GM12865 (cell line): ENCODE results near the gene TMEM9B.
A peak's percentile ranks its signal among the peaks of the same experiment; 100 is the strongest.
"Not testable (repeated sequence)": the region's sequence is repeated elsewhere in the genome, so short reads cannot be mapped to it uniquely, and the experiment has no call there.

Source experiments
- DNase-seq: peaks from one replicate; pipeline ENCODE4 v3.0.0; 2010; ENCODE audit warnings: low read depth
- H3K4me3 ChIP-seq: 2 replicates; pipeline ENCODE4 v1.5.1; 2011; ENCODE audit warnings: mild to moderate bottlenecking, low read depth, low read length, control low read depth
- CTCF ChIP-seq: IDR thresholded peaks from 2 replicates; pipeline ENCODE4 v1.5.1; 2011; ENCODE audit warnings: low read length, control low read depth, low read depth, inconsistent platforms; ENCODE audit not compliant: insufficient read depth; ENCODE audit errors: missing control alignments

The TMEM9B gene

GRCh38 chr11:8988329-8989234 is 24.3 kb upstream of the TMEM9B start:
- no peak overlapping the region for H3K4me3 ChIP-seq
- no peak for DNase-seq
- TF ChIP-seq CTCF, result no peak

GRCh38 chr11:8987446-8987845 is 23.2 kb upstream of the TMEM9B start:
- no peak for TF ChIP-seq CTCF
- DNase-seq, result peak; percentile 48

GRCh38 chr11:8986772-8987171 is 22.5 kb upstream of the TMEM9B start:
- not testable (repeated sequence) for DNase-seq, H3K4me3 ChIP-seq

More at GRCh38 chr11:8987446-8987845, 23.2 kb upstream of the TMEM9B start:
- H3K4me3 ChIP-seq, result no peak overlapping the region

- no peak for TF ChIP-seq CTCF
- DNase-seq, result no peak
- H3K4me3 ChIP-seq, result no peak overlapping the region
Observed at GRCh38 chr11:8985462-8985861, 21.2 kb upstream of the TMEM9B start.

GRCh38 chr11:8983552-8983951 is 19.3 kb upstream of the TMEM9B start:
- no peak for TF ChIP-seq CTCF
- DNase-seq, result no peak
- no peak overlapping the region for H3K4me3 ChIP-seq

GRCh38 chr11:8980485-8980884 is 16.2 kb upstream of the TMEM9B start:
- no peak for TF ChIP-seq CTCF
- DNase-seq, result no peak
- no peak overlapping the region for H3K4me3 ChIP-seq

GRCh38 chr11:8979365-8979764 is 15.1 kb upstream of the TMEM9B start:
- not testable (repeated sequence) for H3K4me3 ChIP-seq

GRCh38 chr11:8973121-8973520 is 8.9 kb upstream of the TMEM9B start:
- H3K4me3 ChIP-seq, result no peak overlapping the region
- TF ChIP-seq CTCF, result no peak
- DNase-seq, result no peak

More at GRCh38 chr11:8979365-8979764, 15.1 kb upstream of the TMEM9B start:
- not testable (repeated sequence) for DNase-seq
